ENCODE results near the gene GET4.

The GET4 gene

DNA sequence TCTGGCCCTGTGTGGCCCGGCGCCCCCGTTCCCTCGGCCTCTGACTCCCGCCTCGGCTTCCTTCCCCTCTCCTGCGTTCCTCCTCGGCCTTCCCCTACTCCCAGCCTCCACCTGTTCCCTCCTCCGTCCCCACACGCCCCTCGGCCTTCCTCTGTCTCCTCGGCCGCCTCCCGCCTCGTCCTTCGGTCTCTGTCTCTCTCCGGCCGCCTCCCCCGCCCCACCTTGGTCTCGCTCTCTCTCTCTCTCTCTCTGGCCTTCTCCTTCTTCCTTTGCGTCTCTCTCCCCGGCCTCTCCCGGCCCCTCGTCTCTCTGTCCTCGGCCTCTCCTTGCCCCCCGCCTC, 588 bp downstream of the GET4 start:
- Histone ChIP-seq H3K27ac (peak overlapping the region; percentile 64), H3K9me3 (ENCODE audit: control insufficient read depth, low read length) (no peaks in the 10 kb centered on the region), H2AFZ (peak overlapping the region; percentile 72), H3K4me2 (ENCODE audit: low read length) (peak overlapping the region; percentile 82), H3K4me3 (ENCODE audit: low read depth, low read length) (peak overlapping the region; percentile 68), H3K27me3 (ENCODE audit: control insufficient read depth, insufficient read depth, low read length) (no peaks in the 10 kb centered on the region), H3K79me2 (peaks cover 36% of the 10 kb centered on the region), H3K9ac (peak overlapping the region; percentile 82), H3K4me1 (no peaks in the 10 kb centered on the region), H3K36me3 (ENCODE audit: control insufficient read depth, insufficient read depth, low read length) (no peaks in the 10 kb centered on the region)
- TF ChIP-seq, protein P1, sequence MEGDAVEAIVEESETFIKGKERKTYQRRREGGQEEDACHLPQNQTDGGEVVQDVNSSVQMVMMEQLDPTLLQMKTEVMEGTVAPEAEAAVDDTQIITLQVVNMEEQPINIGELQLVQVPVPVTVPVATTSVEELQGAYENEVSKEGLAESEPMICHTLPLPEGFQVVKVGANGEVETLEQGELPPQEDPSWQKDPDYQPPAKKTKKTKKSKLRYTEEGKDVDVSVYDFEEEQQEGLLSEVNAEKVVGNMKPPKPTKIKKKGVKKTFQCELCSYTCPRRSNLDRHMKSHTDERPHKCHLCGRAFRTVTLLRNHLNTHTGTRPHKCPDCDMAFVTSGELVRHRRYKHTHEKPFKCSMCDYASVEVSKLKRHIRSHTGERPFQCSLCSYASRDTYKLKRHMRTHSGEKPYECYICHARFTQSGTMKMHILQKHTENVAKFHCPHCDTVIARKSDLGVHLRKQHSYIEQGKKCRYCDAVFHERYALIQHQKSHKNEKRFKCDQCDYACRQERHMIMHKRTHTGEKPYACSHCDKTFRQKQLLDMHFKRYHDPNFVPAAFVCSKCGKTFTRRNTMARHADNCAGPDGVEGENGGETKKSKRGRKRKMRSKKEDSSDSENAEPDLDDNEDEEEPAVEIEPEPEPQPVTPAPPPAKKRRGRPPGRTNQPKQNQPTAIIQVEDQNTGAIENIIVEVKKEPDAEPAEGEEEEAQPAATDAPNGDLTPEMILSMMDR (IDR thresholded peaks at IDR 0.05) = no peak

DNA sequence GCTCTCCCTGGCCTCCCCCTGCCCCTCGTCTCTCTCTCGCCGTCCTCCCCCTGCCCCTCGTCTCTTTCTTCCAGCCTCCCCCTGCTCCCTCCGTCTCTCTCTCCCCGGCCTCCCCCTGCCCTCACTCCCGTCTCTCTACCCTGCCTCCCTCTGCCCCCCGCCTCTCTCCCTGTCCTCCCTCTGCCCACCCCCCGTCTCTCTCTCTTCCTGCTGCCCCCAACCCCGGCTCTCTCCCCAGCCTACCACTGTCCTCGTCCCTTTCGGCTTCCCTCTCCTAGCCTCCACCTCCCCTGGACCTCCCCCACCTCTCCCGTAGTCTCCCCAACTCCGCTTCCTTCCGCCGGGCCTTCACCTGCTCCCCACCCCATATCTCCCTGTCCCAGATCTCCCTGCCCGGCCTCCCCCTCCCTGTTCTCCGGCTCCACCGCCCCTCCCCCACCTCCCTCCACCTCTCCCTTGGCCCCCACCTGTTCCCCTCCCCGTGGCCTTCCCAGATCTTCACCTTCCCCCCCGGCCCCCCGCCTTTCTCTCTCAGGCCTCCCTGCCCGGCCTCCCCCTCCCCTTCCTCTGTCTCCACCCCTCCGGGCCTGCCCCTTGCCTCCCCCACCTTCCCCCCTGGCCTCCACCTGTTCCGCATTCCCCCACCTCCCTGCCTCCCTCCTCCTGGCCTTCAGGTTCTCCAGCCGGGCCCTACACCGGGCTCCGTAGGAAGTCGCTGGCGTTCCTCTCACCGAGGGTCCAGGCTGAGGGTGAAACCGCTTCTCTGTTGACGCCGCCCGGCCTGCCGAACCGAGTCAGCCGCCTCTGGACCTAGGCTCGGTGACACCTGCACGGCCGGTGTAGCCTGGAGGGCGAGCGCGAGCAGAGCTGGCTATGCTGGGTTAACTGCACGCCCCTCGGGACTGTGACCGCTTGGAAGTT, 1.2 kb downstream of the GET4 start:
- Histone ChIP-seq H3K36me3 (ENCODE audit: control insufficient read depth, insufficient read depth, low read length) (no peaks in the 10 kb centered on the region), H3K4me2 (ENCODE audit: low read length) (peak overlapping the region; percentile 82), H3K27me3 (ENCODE audit: control insufficient read depth, insufficient read depth, low read length) (no peaks in the 10 kb centered on the region), H3K27ac (peak overlapping the region; percentile 64), H3K9ac (peak overlapping the region; percentile 82), H3K9me3 (ENCODE audit: control insufficient read depth, low read length) (no peaks in the 10 kb centered on the region), H3K4me3 (ENCODE audit: low read depth, low read length) (peak overlapping the region; percentile 68), H3K4me1 (no peaks in the 10 kb centered on the region), H2AFZ (no peak overlapping the region), H3K79me2 (peaks cover 42% of the 10 kb centered on the region)
- TF ChIP-seq, protein P1 (IDR thresholded peaks at IDR 0.05) = no peak

DNA sequence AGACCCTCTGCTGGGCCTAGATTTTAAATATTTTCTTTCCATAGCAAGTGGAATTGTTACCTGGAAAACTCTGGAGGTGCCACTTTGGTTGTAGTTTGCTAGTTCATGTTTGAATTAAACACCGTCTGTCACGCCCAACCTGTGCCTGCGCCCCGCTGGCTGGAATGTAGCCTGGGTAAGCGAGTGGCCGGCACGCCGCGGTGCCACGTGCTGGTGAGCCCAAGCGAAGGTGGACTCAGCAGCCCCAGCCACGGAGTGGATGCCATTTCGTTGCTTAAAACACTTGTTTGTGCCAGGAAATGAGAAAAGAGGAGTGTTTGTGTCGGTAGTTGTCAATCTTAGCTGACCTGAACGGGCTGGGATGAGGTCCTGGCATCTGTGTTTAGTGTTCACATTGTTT, 2.7 kb downstream of the GET4 start:
- no peak overlapping the region for H3K9ac ChIP-seq

DNA sequence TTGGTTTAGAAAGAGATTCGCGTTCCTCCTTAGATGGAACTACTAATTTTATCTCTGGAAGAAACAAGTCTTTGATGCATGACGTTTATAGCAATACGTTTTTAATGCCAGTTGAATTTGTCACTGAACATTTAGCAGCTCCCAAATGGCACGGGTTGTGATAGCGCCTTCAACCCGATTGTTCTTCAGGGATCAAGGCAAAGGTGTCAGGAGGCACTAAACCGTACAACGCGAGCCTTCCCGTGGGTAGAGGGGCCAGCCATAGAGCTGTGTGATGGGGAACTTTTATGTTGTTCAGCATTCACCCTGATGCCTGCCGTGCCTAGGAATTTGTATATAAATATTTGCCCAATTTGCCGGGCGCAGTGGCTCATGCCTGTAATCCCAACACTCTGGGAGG, 3.4 kb downstream of the GET4 start:
- TF ChIP-seq, protein P1 (IDR thresholded peaks at IDR 0.05) = no peak
- Histone ChIP-seq H3K27me3 (ENCODE audit: control insufficient read depth, insufficient read depth, low read length) (no peaks in the 10 kb centered on the region), H2AFZ (no peak overlapping the region), H3K9me3 (ENCODE audit: control insufficient read depth, low read length) (no peaks in the 10 kb centered on the region), H3K4me3 (ENCODE audit: low read depth, low read length) (no peak overlapping the region), H3K36me3 (ENCODE audit: control insufficient read depth, insufficient read depth, low read length) (no peaks in the 10 kb centered on the region), H3K27ac (no peak overlapping the region), H3K9ac (no peak overlapping the region), H3K4me1 (no peaks in the 10 kb centered on the region), H3K79me2 (peaks cover 63% of the 10 kb centered on the region), H3K4me2 (ENCODE audit: low read length) (no peak overlapping the region)

More for the DNA sequence above, 2.7 kb downstream of the GET4 start:
- H3K36me3 ChIP-seq (ENCODE audit: control insufficient read depth, insufficient read depth, low read length) = no peaks in the 10 kb centered on the region
- no peak overlapping the region for H3K4me2 ChIP-seq (ENCODE audit: low read length)
- TF ChIP-seq, protein P1 (IDR thresholded peaks at IDR 0.05) = no peak
- peaks cover 57% of the 10 kb centered on the region for H3K79me2 ChIP-seq
- no peak overlapping the region for H2AFZ ChIP-seq
- no peaks in the 10 kb centered on the region for H3K4me1 ChIP-seq
- no peaks in the 10 kb centered on the region for H3K9me3 ChIP-seq (ENCODE audit: control insufficient read depth, low read length)
- no peak overlapping the region for H3K27ac ChIP-seq
- H3K27me3 ChIP-seq (ENCODE audit: control insufficient read depth, insufficient read depth, low read length) = no peaks in the 10 kb centered on the region
- no peak overlapping the region for H3K4me3 ChIP-seq (ENCODE audit: low read depth, low read length)

DNA sequence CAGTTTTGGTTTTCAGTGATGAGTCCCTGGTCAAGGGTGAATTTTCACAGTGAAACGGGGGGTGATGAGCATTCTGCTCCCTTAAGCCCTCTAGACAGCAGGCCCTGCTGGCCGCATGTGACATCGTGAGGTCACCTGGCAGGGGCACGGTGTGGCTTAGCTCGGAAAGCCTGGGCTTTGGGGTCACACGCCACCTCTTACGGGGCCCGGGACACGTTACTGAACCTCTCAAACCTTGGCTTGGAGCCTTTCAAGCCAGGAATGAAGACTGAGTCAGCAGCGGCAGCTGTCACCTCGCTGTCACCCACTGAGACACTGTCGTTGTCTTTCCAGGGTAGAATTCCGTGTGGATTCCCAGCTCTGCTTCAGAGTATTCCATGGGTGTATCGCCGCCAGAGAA, 4.1 kb downstream of the GET4 start:
- no peaks in the 10 kb centered on the region for H3K27me3 ChIP-seq (ENCODE audit: control insufficient read depth, insufficient read depth, low read length)
- no peak overlapping the region for H3K27ac ChIP-seq
- H2AFZ ChIP-seq = no peak overlapping the region
- H3K4me2 ChIP-seq (ENCODE audit: low read length) = no peak overlapping the region
- TF ChIP-seq, protein P1 (IDR thresholded peaks at IDR 0.05) = no peak
- H3K4me1 ChIP-seq = no peaks in the 10 kb centered on the region
- H3K4me3 ChIP-seq (ENCODE audit: low read depth, low read length) = no peak overlapping the region
- H3K36me3 ChIP-seq (ENCODE audit: control insufficient read depth, insufficient read depth, low read length) = no peaks in the 10 kb centered on the region
- H3K9me3 ChIP-seq (ENCODE audit: control insufficient read depth, low read length) = no peaks in the 10 kb centered on the region
- peaks cover 70% of the 10 kb centered on the region for H3K79me2 ChIP-seq
- no peak overlapping the region for H3K9ac ChIP-seq

Data from parathyroid adenoma (tissue), 2 donors.